NAMALWA (cell line): ENCODE results near the gene NUDT9.
"Not testable (repeated sequence)": the region's sequence is repeated elsewhere in the genome, so short reads cannot be mapped to it uniquely, and the experiment has no call there.

Experiments used
- DNase-seq: peaks from one replicate; pipeline ENCODE4 v3.0.0-alpha.2; 2015; ENCODE audit warnings: low spot score

The NUDT9 gene

DNA sequence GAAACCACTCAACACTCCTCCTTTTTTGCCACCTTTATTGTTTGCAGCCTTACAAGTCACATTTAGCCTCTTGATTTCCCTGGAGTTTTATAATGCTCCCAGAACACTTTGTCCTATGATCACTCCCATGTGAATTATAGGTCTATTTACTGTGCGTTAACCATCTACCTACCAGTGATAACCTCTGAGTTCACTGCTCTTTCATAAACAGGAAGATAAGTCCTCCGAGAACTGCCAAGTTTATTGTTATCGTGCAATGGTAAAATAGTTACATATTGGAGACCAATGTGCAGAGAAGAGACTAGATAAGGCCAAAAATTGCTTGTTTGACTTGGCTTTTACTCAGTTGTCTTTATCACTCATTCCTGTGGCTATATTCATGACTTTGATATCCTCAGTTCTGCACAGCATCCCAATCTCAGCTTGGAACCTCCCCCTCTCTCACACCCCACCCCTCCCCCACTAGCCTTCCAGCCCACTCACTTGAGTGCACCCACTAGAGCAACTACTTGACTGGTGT lies 12.9 kb upstream of the NUDT9 start:
- no peak for DNase-seq

GRCh38 chr4:87410157-87410556 lies 12.2 kb upstream of the NUDT9 start:
- no peak for DNase-seq

GRCh38 chr4:87410679-87411078 lies 11.7 kb upstream of the NUDT9 start:
- DNase-seq, result no peak

- DNase-seq, result no peak
Measured at GRCh38 chr4:87414816-87415215, 7.6 kb upstream of the NUDT9 start.

GRCh38 chr4:87416965-87417364 lies 5.4 kb upstream of the NUDT9 start:
- DNase-seq, result no peak

DNA sequence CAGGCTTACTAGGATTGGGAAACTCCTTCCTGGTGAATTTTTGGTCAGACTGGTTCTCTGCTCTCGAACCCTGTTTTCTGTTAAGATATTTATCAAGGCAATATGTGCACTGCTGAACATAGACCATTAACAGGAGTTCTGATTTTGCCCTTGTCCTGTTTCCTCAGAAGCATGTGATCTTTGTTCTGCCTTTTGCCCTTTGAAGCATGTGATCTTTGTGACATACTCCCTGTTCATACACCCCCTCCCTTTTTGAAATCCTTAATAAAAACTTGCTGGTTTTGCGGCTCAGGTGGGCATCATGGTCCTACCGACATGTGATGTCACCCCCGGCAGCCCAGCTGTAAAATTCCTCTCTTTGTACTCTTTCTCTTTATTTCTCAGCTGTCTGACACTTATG lies 4.0 kb upstream of the NUDT9 start:
- DNase-seq, result not testable (repeated sequence)

DNA sequence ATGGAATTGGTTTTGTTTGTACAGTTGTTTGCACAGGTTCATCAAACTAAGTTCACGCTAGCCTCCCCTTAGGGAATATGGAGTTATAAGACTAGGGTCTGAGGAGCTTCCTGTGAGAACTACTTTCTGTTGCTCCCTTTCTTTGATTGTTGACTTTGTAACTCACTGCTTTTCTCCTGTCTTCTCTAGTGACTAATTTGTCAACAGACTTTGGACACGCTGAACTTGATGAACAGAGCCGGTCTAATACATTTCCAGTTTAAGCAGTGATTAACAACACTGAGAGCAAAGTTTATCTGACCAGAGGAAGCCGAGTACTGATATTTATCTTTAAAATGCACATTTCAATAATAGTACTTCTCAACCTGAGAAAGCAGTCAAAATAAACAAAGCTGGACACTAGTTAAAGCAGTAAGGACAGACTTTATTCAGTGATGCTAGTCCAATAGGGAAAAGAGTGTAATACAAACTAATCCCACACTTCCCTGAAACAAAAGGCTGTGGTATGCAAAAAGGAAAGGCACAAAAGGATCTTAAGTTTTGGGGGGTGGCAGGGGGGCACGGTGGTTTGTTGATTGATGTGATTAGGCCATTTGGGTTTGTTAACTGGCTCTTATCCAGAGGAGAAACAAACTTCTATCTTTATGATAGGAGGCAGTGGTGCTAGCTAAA lies 2.7 kb upstream of the NUDT9 start:
- DNase-seq, result no peak

GRCh38 chr4:87420276-87420830 lies 2.0 kb upstream of the NUDT9 start:
- no peak for DNase-seq

DNA sequence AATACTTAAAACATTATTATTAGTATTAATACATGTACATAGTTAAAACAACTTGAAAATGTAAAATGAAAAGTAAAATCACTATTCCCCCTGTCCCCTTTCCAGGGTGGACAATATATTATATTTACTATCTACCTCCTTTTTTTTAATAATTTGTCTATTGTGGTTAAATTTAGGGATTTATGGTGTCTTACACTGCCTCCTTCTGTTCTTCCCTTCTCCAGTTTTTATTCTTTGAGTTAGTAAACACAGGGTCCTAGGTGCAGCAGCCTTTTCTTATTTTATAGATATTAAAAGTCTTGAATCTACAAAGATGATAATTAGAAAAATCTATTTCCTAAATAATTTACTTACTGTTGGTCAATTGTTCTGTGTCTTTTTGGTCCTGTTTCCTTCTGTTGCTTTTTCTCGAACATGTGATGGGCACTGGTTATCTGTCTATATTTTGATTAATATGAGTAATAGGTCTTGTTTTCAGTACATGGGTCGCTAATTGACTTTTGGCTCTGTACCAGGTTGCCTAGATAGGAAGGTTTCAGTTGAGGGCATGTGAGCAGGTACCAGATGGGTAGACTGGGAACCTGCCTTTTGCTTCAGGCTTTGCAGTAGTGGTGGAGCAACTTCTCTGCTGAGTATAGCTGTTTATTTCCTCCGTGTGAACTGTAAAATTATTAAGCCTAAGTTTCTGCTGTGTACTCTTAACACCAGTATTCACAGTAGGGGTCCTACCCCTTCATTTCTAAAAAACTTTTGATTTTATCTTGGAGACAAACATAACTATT lies 1.1 kb downstream of the NUDT9 start:
- peak; percentile 50 for DNase-seq

GRCh38 chr4:87424099-87424543 lies 1.7 kb downstream of the NUDT9 start:
- not testable (repeated sequence) for DNase-seq

DNA sequence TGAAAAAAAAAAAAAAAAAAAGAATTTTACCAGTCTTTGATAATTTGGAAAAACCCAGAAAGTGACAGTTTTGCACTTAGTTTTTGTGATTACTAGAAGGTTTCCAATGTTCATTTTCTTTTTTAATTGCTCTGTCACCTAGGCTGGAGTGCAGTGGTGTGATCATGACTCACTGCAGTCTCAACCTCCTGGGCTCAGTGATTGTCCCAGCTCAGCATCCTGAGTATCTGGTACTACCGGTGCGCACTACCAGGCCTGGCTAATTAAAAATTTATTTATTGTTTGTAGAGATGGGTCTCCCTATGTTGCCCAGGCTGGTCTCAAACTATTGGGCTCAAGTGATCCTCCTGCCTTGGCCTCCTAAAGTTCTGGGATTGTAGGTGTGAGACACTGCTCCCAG lies 3.3 kb downstream of the NUDT9 start:
- DNase-seq, result no peak

DNA sequence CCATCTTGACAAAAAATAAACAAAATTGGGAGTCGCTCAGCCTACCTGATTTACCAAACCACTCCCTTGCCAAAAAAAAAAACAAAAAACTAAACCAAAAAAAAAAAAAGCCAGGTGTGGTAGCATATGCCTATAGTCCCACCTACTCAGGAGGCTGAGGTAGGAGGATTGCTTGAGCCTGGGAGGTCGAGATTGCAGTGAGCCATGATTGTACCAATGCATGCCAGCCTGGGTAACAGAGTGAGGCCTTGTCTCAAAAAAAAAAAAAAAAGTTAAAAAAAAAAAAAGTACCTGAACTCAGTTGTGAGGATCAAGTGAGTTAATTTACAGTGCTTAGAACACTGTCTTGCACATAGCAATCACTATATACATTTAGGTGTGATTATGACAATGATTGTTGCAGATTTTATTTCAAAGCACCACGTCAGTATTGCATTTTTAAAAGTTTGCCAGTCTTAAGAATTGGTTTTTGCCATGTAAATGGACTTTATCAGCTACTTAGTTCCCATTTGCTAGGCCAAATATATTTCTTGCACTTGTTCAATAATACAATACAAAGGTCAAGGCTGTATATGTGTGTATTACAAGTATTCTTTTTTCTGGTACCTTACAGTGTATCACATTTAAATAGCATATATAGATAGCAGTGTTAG lies 4.6 kb downstream of the NUDT9 start:
- no peak for DNase-seq

GRCh38 chr4:87427518-87427868 lies 5.1 kb downstream of the NUDT9 start:
- DNase-seq, result no peak

GRCh38 chr4:87428979-87429378 lies 6.6 kb downstream of the NUDT9 start:
- no peak for DNase-seq

DNA sequence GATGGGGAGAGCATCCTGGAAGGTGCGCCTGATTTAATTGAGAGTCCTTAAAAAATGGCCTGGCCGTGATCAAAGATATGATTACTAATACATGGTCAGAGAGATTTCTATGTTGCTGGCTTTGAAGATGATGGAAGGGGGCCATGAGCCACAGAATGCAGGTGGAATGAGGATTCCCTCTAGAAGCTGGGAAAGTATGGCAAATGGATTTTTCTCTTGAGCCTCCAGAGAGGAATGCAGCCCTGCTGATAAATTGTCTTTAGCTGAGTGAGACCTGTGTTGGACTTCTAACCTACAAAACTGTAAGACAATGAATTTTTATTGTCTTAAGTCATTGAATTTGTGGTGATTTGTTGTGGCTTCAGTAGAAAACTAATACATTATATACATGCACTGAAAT lies 7.7 kb downstream of the NUDT9 start:
- DNase-seq, result no peak

GRCh38 chr4:87433342-87433741 lies 11.0 kb downstream of the NUDT9 start:
- no peak for DNase-seq

DNA sequence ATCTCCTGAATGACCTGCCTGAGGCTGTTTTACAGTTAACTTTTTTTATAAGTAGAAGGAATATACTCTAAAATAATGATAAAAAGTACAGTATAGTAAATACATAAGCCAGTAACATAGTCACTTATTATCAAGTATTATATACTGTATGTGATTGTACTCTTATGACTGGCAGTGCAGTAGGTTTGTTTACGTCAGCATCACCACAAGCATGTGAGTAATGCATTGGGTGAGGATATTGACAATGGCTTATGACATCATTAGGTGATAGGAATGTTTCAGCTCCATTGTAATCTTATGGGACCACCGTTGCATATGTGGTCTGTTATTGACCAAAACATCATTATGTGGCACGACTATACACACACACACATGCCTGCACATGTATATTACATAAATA lies 20.5 kb downstream of the NUDT9 start:
- no peak for DNase-seq

DNA sequence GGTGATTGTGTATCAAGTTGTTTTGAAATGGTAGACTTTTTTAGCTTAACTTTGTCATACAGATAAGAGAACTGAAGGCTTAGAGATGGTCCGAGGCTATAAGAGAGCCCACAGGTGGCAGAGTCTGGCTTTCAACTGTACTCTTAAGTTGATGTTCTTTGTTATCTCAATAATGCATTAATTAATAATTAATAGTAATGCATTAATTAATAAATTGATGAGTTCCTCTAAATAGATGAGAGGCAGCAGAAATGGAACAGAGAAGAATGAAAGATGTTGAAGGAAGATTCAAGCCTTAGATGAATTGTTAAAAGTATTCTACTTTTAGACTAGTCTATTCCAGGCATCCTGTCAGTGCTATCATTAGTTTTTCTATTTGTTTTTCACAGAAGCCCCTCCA lies 22.4 kb downstream of the NUDT9 start:
- DNase-seq, result no peak

- DNase-seq, result no peak
Measured at GRCh38 chr4:87445964-87446363, 23.6 kb downstream of the NUDT9 start.

DNA sequence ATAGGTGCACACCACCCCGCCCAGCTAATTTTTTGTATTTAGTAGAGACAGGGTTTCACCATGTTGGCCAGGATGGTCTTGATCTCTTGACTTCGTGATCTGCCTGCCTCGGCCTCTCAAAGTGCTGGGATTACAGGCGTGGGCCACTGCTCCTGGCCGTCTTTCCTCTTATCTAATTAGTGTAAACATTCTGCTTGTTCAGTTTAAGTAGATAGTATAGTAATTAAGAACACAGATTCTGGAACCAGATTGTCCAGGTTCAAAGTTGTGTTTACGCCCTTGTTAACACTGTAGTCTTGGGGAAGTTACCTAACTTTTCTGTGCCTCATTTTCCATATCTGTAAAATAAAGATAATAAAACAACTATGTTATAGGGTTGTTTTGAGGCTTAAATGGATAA lies 24.0 kb downstream of the NUDT9 start:
- DNase-seq, result not testable (repeated sequence)

GRCh38 chr4:87451537-87451936 lies 29.2 kb downstream of the NUDT9 start:
- peak; percentile 12 for DNase-seq

GRCh38 chr4:87458913-87459312 lies 36.5 kb downstream of the NUDT9 start:
- no peak for DNase-seq

DNA sequence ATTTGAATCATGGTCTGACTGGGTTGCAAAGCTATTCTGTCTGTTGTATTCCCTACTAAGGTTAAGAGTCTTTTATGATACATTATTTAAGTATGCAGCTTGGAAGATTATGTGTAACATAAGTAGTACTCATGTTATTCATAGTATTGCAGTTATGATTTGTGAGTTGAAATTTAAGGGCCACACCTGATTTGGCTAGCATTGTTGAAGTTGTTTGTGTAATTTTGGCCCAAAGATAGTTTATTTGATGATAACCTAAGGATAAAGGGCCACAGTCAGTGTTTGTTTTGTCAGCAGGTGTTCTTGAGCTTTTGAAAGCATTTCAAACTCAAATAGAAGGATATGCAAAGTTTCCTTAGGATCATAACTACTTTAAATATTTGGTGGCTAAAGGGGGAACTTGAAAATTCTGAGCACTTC lies 38.9 kb downstream of the NUDT9 start:
- DNase-seq, result no peak
